ENCODE data around the gene MAML2.

DNA sequence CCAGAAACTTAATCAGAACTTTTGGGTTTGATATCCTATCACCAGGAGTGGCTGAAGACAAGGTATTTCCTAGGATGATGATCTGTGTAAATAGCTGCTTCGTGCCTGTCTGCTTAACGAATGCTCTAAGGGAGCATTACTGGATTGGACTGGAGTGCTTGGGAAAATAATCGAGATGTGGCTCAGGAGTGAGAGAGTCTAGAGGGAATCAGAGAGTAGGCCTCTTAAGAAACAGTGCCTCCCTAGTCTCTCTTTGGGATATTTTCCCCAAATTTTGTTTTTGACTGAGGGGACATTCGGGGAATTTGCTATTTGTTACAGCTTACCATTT lies 2.5 kb downstream of the MAML2 start:
- TF ChIP-seq ZFP41 (CRISPR knock-in tag; IDR thresholded peaks at IDR 0.05; ENCODE audit: borderline replicate concordance): no peak
- no peak for TF ChIP-seq ZNF598 (CRISPR knock-in tag; IDR thresholded peaks at IDR 0.05; ENCODE audit: borderline replicate concordance)
- TF ChIP-seq, protein P1, sequence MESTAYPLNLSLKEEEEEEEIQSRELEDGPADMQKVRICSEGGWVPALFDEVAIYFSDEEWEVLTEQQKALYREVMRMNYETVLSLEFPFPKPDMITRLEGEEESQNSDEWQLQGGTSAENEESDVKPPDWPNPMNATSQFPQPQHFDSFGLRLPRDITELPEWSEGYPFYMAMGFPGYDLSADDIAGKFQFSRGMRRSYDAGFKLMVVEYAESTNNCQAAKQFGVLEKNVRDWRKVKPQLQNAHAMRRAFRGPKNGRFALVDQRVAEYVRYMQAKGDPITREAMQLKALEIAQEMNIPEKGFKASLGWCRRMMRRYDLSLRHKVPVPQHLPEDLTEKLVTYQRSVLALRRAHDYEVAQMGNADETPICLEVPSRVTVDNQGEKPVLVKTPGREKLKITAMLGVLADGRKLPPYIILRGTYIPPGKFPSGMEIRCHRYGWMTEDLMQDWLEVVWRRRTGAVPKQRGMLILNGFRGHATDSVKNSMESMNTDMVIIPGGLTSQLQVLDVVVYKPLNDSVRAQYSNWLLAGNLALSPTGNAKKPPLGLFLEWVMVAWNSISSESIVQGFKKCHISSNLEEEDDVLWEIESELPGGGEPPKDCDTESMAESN (CRISPR knock-in tag; conservative IDR thresholded peaks at IDR 0.05): no peak
- TF ChIP-seq SP1 (IDR thresholded peaks at IDR 0.05): no peak
- TF ChIP-seq SP1 (CRISPR knock-in tag; IDR thresholded peaks at IDR 0.05): no peak
- TF ChIP-seq, protein P2, sequence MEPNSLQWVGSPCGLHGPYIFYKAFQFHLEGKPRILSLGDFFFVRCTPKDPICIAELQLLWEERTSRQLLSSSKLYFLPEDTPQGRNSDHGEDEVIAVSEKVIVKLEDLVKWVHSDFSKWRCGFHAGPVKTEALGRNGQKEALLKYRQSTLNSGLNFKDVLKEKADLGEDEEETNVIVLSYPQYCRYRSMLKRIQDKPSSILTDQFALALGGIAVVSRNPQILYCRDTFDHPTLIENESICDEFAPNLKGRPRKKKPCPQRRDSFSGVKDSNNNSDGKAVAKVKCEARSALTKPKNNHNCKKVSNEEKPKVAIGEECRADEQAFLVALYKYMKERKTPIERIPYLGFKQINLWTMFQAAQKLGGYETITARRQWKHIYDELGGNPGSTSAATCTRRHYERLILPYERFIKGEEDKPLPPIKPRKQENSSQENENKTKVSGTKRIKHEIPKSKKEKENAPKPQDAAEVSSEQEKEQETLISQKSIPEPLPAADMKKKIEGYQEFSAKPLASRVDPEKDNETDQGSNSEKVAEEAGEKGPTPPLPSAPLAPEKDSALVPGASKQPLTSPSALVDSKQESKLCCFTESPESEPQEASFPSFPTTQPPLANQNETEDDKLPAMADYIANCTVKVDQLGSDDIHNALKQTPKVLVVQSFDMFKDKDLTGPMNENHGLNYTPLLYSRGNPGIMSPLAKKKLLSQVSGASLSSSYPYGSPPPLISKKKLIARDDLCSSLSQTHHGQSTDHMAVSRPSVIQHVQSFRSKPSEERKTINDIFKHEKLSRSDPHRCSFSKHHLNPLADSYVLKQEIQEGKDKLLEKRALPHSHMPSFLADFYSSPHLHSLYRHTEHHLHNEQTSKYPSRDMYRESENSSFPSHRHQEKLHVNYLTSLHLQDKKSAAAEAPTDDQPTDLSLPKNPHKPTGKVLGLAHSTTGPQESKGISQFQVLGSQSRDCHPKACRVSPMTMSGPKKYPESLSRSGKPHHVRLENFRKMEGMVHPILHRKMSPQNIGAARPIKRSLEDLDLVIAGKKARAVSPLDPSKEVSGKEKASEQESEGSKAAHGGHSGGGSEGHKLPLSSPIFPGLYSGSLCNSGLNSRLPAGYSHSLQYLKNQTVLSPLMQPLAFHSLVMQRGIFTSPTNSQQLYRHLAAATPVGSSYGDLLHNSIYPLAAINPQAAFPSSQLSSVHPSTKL (CRISPR knock-in tag; IDR thresholded peaks at IDR 0.05): no peak
